ENCODE data around the gene BHMT.

- TF ChIP-seq CTCF (IDR thresholded peaks at IDR 0.05): no peak
- TF ChIP-seq POLR2A (IDR thresholded peaks at IDR 0.05): no peak
These were observed 8.6 kb downstream of the BHMT start for GRCh38 chr5:79120221-79120620.

Data from tibial nerve (tissue), 3 donors.